ENCODE data around the gene SCO2. TPM values are rescaled to one million over a fixed set of nuclear protein-coding genes. Genes with fewer than 3 reads are reported as not detected.

SCO2 gene
- polyA plus RNA-seq, 1 donor from 2014 or later = 9.6 TPM

GRCh38 chr22:50569896-50570535 is 44.6 kb upstream of the SCO2 start:
- Histone ChIP-seq H3K27me3 (ENCODE audit: insufficient read depth, low read depth, low read length) (no peaks in the 10 kb centered on the region), H3K9me2 (ENCODE audit: insufficient read depth, low read length) (no peaks in the 10 kb centered on the region), H2AFZ (ENCODE audit: low read depth, low read length) (no peak overlapping the region), H3K4me2 (ENCODE audit: low read length) (no peak overlapping the region), H3F3A (ENCODE audit: insufficient read depth, low read length, poor library complexity, severe bottlenecking) (no peaks in the 10 kb centered on the region), H4K20me1 (ENCODE audit: insufficient read depth) (no peaks in the 10 kb centered on the region), H3K4me3 (ENCODE audit: low read length) (no peak overlapping the region), H3K36me3 (ENCODE audit: insufficient read depth, low read length) (peaks cover 4% of the 10 kb centered on the region), H3K9ac (ENCODE audit: low read length) (no peak overlapping the region), H3K9me3 (ENCODE audit: low read length) (no peaks in the 10 kb centered on the region), H3K79me2 (replicated peaks; ENCODE audit: insufficient read depth, low read length) (no peaks in the 10 kb centered on the region), H3K27ac (ENCODE audit: low read length) (no peak overlapping the region)
- TF ChIP-seq REST (IDR thresholded peaks at IDR 0.05; ENCODE audit: borderline replicate concordance) = no peak
- TF ChIP-seq CTCF (IDR thresholded peaks at IDR 0.05; ENCODE audit: poor library complexity, severe bottlenecking) = no peak
- TF ChIP-seq POLR2AphosphoS5 (IDR thresholded peaks at IDR 0.05) = no peak
- TF ChIP-seq TAF1 (IDR thresholded peaks at IDR 0.05; ENCODE audit: low read depth) = no peak
- no peak for TF ChIP-seq RAD21 (conservative IDR thresholded peaks at IDR 0.05)
- no peak for TF ChIP-seq EP300 (conservative IDR thresholded peaks at IDR 0.05; ENCODE audit: poor library complexity, severe bottlenecking)
- no peak for TF ChIP-seq SMC3 (conservative IDR thresholded peaks at IDR 0.05; ENCODE audit: poor library complexity)
- no peak for TF ChIP-seq MXI1 (conservative IDR thresholded peaks at IDR 0.05; ENCODE audit: poor library complexity, severe bottlenecking)
- TF ChIP-seq EZH2 (IDR thresholded peaks at IDR 0.05; ENCODE audit: borderline replicate concordance, insufficient read depth, low read length, poor library complexity, severe bottlenecking) = no peak

DNA sequence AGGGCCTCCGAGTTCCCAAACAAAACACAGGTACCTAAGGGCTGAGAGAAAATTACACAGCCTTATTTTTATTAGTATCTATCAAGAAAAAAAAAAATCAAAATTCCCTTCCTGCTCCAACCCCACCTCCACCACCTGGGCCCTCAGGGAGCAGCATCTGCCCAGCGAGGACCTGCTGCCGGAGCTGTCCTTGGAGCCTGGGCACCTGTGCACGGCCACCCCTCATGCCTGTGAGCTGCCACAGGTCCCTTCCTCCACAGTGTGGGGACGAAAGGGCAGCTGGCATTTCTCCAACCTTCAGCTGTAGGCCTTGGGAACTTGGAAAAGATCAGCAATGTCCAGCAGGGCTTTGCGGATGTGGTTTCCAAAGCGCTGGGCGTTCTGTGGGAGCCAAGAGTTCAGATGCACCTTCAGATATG is 43.7 kb upstream of the SCO2 start:
- Histone ChIP-seq H2AFZ (ENCODE audit: low read depth, low read length) (no peak overlapping the region), H3K9me2 (ENCODE audit: insufficient read depth, low read length) (no peaks in the 10 kb centered on the region), H3F3A (ENCODE audit: insufficient read depth, low read length, poor library complexity, severe bottlenecking) (no peaks in the 10 kb centered on the region), H3K9me3 (ENCODE audit: low read length) (no peaks in the 10 kb centered on the region), H3K79me2 (replicated peaks; ENCODE audit: insufficient read depth, low read length) (no peaks in the 10 kb centered on the region), H3K27me3 (ENCODE audit: insufficient read depth, low read depth, low read length) (no peaks in the 10 kb centered on the region), H3K36me3 (ENCODE audit: insufficient read depth, low read length) (peaks cover 4% of the 10 kb centered on the region), H3K4me3 (ENCODE audit: low read length) (no peak overlapping the region), H3K27ac (ENCODE audit: low read length) (no peak overlapping the region), H3K9ac (ENCODE audit: low read length) (no peak overlapping the region), H3K4me2 (ENCODE audit: low read length) (no peak overlapping the region), H4K20me1 (ENCODE audit: insufficient read depth) (no peaks in the 10 kb centered on the region)
- no peak for TF ChIP-seq EZH2 (IDR thresholded peaks at IDR 0.05; ENCODE audit: borderline replicate concordance, insufficient read depth, low read length, poor library complexity, severe bottlenecking)
- no peak for TF ChIP-seq TAF1 (IDR thresholded peaks at IDR 0.05; ENCODE audit: low read depth)
- TF ChIP-seq RAD21 (conservative IDR thresholded peaks at IDR 0.05) = no peak
- no peak for TF ChIP-seq EP300 (conservative IDR thresholded peaks at IDR 0.05; ENCODE audit: poor library complexity, severe bottlenecking)
- TF ChIP-seq POLR2AphosphoS5 (IDR thresholded peaks at IDR 0.05) = no peak
- no peak for TF ChIP-seq CTCF (IDR thresholded peaks at IDR 0.05; ENCODE audit: poor library complexity, severe bottlenecking)
- no peak for TF ChIP-seq MXI1 (conservative IDR thresholded peaks at IDR 0.05; ENCODE audit: poor library complexity, severe bottlenecking)
- no peak for TF ChIP-seq SMC3 (conservative IDR thresholded peaks at IDR 0.05; ENCODE audit: poor library complexity)
- no peak for TF ChIP-seq REST (IDR thresholded peaks at IDR 0.05; ENCODE audit: borderline replicate concordance)

Measured in neural cell (in vitro differentiated cells).